Esophagus squamous epithelium (tissue), 4 donors: Measurements from ENCODE around the gene CFAP74.

Experiments used
- CTCF ChIP-seq, 6 experiments: fragments of 450-650 bp in 4 of 6; fragments of 200-600 bp in 2 of 6; sonication (generic) in 2 of 6; IDR thresholded peaks; one replicate each; pipeline ENCODE4 v1.5.1; 2016 to 2019; ENCODE audit warnings: antibody characterized with exemption in 6 of 6, mild to moderate bottlenecking in 4 of 6, moderate library complexity in 4 of 6
- POLR2A ChIP-seq, 4 donors: fragments of 450-650 bp; IDR thresholded peaks; one replicate each; pipeline ENCODE4 v1.6.1; 2017; ENCODE audit warnings: antibody characterized with exemption in 4 of 4, mild to moderate bottlenecking in 4 of 4, moderate library complexity in 3 of 4

GRCh38 chr1:2046174-2046917 is 42.8 kb upstream of the CFAP74 start:
- TF ChIP-seq CTCF (IDR thresholded peaks at IDR 0.05) (peak; percentile 44 to 66 (median 54)), POLR2A (IDR thresholded peaks at IDR 0.05) (no peak)
